ENCODE measurements around the gene CCDC179. TPM values are rescaled to one million over a fixed set of nuclear protein-coding genes. Genes with fewer than 3 reads are reported as not detected.

The CCDC179 gene
- total and polyA plus RNA-seq, 10 of the 15 experiments (the other 5 are each of a cell fraction or from before 2014, with no cell fraction given), result 0.16 TPM; not detected in 9

Other genes with a start within 250 kb of the CCDC179 start
- gene FANCF, start 234.7 kb downstream of the CCDC179 start, total RNA-seq (2014; rRNA removed), result 18.4 and 18.8 TPM in 2 replicates
- 10.0 and 11.6 TPM in 2 replicates for gene FANCF, start 234.7 kb downstream of the CCDC179 start, total RNA-seq (2014; rRNA removed; fragmentation: Illumina TruSeq; extraction: Trizol)
- gene FANCF, start 234.7 kb downstream of the CCDC179 start, total RNA-seq (2021), result 13.8 and 14.5 TPM in 2 replicates
- 10.1 and 12.0 TPM in 2 replicates for gene FANCF, start 234.7 kb downstream of the CCDC179 start, polyA plus RNA-seq (2011; rRNA removed)
- gene FANCF, start 234.7 kb downstream of the CCDC179 start, polyA plus RNA-seq (2014; fragmentation: Illumina TruSeq; extraction: Trizol), result 10.1 and 13.5 TPM in 2 replicates
- 1 to 10 TPM; 1.6 to 3.4 TPM for gene FANCF, start 234.7 kb downstream of the CCDC179 start, polyA plus RNA-seq (2014; fragmentation: Nextera tagmentation; extraction: Ambion mirVana)
- gene FANCF, start 234.7 kb downstream of the CCDC179 start, polyA plus RNA-seq (2014; rRNA removed), result 12.3 and 12.9 TPM in 2 replicates
- gene FANCF, start 234.7 kb downstream of the CCDC179 start, polyA plus RNA-seq (2016; fragmentation: Nextera tagmentation; extraction: Ambion mirVana), result 10 to 100 TPM; 18.2 to 19.9 TPM
- gene GAS2, start 193.9 kb downstream of the CCDC179 start, total RNA-seq (2014; rRNA removed), result 19.0 and 24.5 TPM in 2 replicates
- 22.2 and 23.4 TPM in 2 replicates for gene GAS2, start 193.9 kb downstream of the CCDC179 start, total RNA-seq (2014; rRNA removed; fragmentation: Illumina TruSeq; extraction: Trizol)
- gene GAS2, start 193.9 kb downstream of the CCDC179 start, total RNA-seq (2021), result 23.8 and 29.2 TPM in 2 replicates
- gene GAS2, start 193.9 kb downstream of the CCDC179 start, polyA plus RNA-seq (2011; rRNA removed), result 81.4 and 124 TPM in 2 replicates
- 18.5 TPM in 2 replicates for gene GAS2, start 193.9 kb downstream of the CCDC179 start, polyA plus RNA-seq (2014; fragmentation: Illumina TruSeq; extraction: Trizol)
- 10 to 100 TPM; 19.9 to 28.9 TPM for gene GAS2, start 193.9 kb downstream of the CCDC179 start, polyA plus RNA-seq (2014; fragmentation: Nextera tagmentation; extraction: Ambion mirVana)
- gene GAS2, start 193.9 kb downstream of the CCDC179 start, polyA plus RNA-seq (2014; rRNA removed), result 12.2 and 16.4 TPM in 2 replicates
- 10 to 100 TPM; 36.4 to 38.4 TPM for gene GAS2, start 193.9 kb downstream of the CCDC179 start, polyA plus RNA-seq (2016; fragmentation: Nextera tagmentation; extraction: Ambion mirVana)
- 17.8 and 30.1 TPM in 2 replicates for gene SVIP, start 30.7 kb downstream of the CCDC179 start, total RNA-seq (2014; rRNA removed)
- gene SVIP, start 30.7 kb downstream of the CCDC179 start, total RNA-seq (2014; rRNA removed; fragmentation: Illumina TruSeq; extraction: Trizol), result 33.1 and 34.3 TPM in 2 replicates
- 59.2 and 59.3 TPM in 2 replicates for gene SVIP, start 30.7 kb downstream of the CCDC179 start, total RNA-seq (2021)
- gene SVIP, start 30.7 kb downstream of the CCDC179 start, polyA plus RNA-seq (2011; rRNA removed), result 51.7 and 88.3 TPM in 2 replicates
- 34.5 and 35.8 TPM in 2 replicates for gene SVIP, start 30.7 kb downstream of the CCDC179 start, polyA plus RNA-seq (2014; fragmentation: Illumina TruSeq; extraction: Trizol)
- 10 to 100 TPM; 59.0 to 78.0 TPM for gene SVIP, start 30.7 kb downstream of the CCDC179 start, polyA plus RNA-seq (2014; fragmentation: Nextera tagmentation; extraction: Ambion mirVana)
- 24.9 and 32.4 TPM in 2 replicates for gene SVIP, start 30.7 kb downstream of the CCDC179 start, polyA plus RNA-seq (2014; rRNA removed)
- 10 to 100 TPM; 73.9 to 77.9 TPM for gene SVIP, start 30.7 kb downstream of the CCDC179 start, polyA plus RNA-seq (2016; fragmentation: Nextera tagmentation; extraction: Ambion mirVana)